ENCODE results near the gene COL11A1.
"Not testable (repeated sequence)": the region's sequence is repeated elsewhere in the genome, so short reads cannot be mapped to it uniquely, and the experiment has no call there.

The COL11A1 gene

GRCh38 chr1:103075316-103076000 is 32.9 kb downstream of the COL11A1 start:
- no peaks in the 10 kb centered on the region for H3K27me3 ChIP-seq (ENCODE audit: control insufficient read depth in 1 of 2, insufficient read depth in 2 of 2, low read length in 2 of 2)
- H3K9ac ChIP-seq (ENCODE audit: low read length) = no peak overlapping the region
- no peak overlapping the region for H3K4me3 ChIP-seq (ENCODE audit: low read depth in 1 of 2, low read length in 2 of 2)
- H3K27ac ChIP-seq (ENCODE audit: low read depth, low read length) = no peak overlapping the region
- H3K4me1 ChIP-seq (ENCODE audit: insufficient read depth, low read length) = no peaks in the 10 kb centered on the region
- H3K36me3 ChIP-seq (ENCODE audit: insufficient read depth, low read length) = no peaks in the 10 kb centered on the region
- H3K9me3 ChIP-seq (ENCODE audit: low read length) = no peaks in the 10 kb centered on the region

GRCh38 chr1:103074224-103074623 is 34.1 kb downstream of the COL11A1 start:
- Histone ChIP-seq H3K27ac (ENCODE audit: low read depth, low read length) (no peak overlapping the region), H3K4me1 (ENCODE audit: insufficient read depth, low read length) (no peaks in the 10 kb centered on the region), H3K9ac (ENCODE audit: low read length) (no peak overlapping the region), H3K27me3 (ENCODE audit: control insufficient read depth in 1 of 2, insufficient read depth in 2 of 2, low read length in 2 of 2) (no peaks in the 10 kb centered on the region), H3K9me3 (ENCODE audit: low read length) (no peaks in the 10 kb centered on the region), H3K36me3 (ENCODE audit: insufficient read depth, low read length) (no peaks in the 10 kb centered on the region), H3K4me3 (ENCODE audit: low read depth in 1 of 2, low read length in 2 of 2) (no peak overlapping the region)

- no peak overlapping the region for H3K9ac ChIP-seq (ENCODE audit: low read length)
- H3K4me3 ChIP-seq (ENCODE audit: low read depth in 1 of 2, low read length in 2 of 2) = no peak overlapping the region
- no peaks in the 10 kb centered on the region for H3K27me3 ChIP-seq (ENCODE audit: control insufficient read depth in 1 of 2, insufficient read depth in 2 of 2, low read length in 2 of 2)
- H3K9me3 ChIP-seq (ENCODE audit: low read length) = no peaks in the 10 kb centered on the region
- H3K4me1 ChIP-seq (ENCODE audit: insufficient read depth, low read length) = no peaks in the 10 kb centered on the region
- no peak overlapping the region for H3K27ac ChIP-seq (ENCODE audit: low read depth, low read length)
- no peaks in the 10 kb centered on the region for H3K36me3 ChIP-seq (ENCODE audit: insufficient read depth, low read length)
Observed at GRCh38 chr1:103069201-103069600, 39.1 kb downstream of the COL11A1 start.

- no peaks in the 10 kb centered on the region for H3K27me3 ChIP-seq (ENCODE audit: control insufficient read depth in 1 of 2, insufficient read depth in 2 of 2, low read length in 2 of 2)
- H3K4me1 ChIP-seq (ENCODE audit: insufficient read depth, low read length) = no peaks in the 10 kb centered on the region
- no peaks in the 10 kb centered on the region for H3K36me3 ChIP-seq (ENCODE audit: insufficient read depth, low read length)
- no peak overlapping the region for H3K9ac ChIP-seq (ENCODE audit: low read length)
- no peak overlapping the region for H3K4me3 ChIP-seq (ENCODE audit: low read depth in 1 of 2, low read length in 2 of 2)
- no peak overlapping the region for H3K27ac ChIP-seq (ENCODE audit: low read depth, low read length)
- no peaks in the 10 kb centered on the region for H3K9me3 ChIP-seq (ENCODE audit: low read length)
Observed at GRCh38 chr1:103063921-103064320, 44.4 kb downstream of the COL11A1 start.

GRCh38 chr1:103058391-103058790 is 49.9 kb downstream of the COL11A1 start:
- H3K9ac ChIP-seq (ENCODE audit: low read length) = no peak overlapping the region
- H3K27ac ChIP-seq (ENCODE audit: low read depth, low read length) = no peak overlapping the region
- H3K9me3 ChIP-seq (ENCODE audit: low read length) = no peaks in the 10 kb centered on the region
- no peaks in the 10 kb centered on the region for H3K27me3 ChIP-seq (ENCODE audit: control insufficient read depth in 1 of 2, insufficient read depth in 2 of 2, low read length in 2 of 2)
- H3K4me3 ChIP-seq (ENCODE audit: low read depth in 1 of 2, low read length in 2 of 2) = no peak overlapping the region
- no peaks in the 10 kb centered on the region for H3K36me3 ChIP-seq (ENCODE audit: insufficient read depth, low read length)
- no peaks in the 10 kb centered on the region for H3K4me1 ChIP-seq (ENCODE audit: insufficient read depth, low read length)

- H3K9me3 ChIP-seq (ENCODE audit: low read length) = no peaks in the 10 kb centered on the region
- H3K9ac ChIP-seq (ENCODE audit: low read length) = no peak overlapping the region
- no peaks in the 10 kb centered on the region for H3K4me1 ChIP-seq (ENCODE audit: insufficient read depth, low read length)
- H3K27ac ChIP-seq (ENCODE audit: low read depth, low read length) = no peak overlapping the region
- H3K4me3 ChIP-seq (ENCODE audit: low read depth in 1 of 2, low read length in 2 of 2) = no peak overlapping the region
- H3K27me3 ChIP-seq (ENCODE audit: control insufficient read depth in 1 of 2, insufficient read depth in 2 of 2, low read length in 2 of 2) = no peaks in the 10 kb centered on the region
- no peaks in the 10 kb centered on the region for H3K36me3 ChIP-seq (ENCODE audit: insufficient read depth, low read length)
Observed at GRCh38 chr1:103056423-103056822, 51.9 kb downstream of the COL11A1 start.

- H3K9me3 ChIP-seq (ENCODE audit: low read length); H3K27ac ChIP-seq (ENCODE audit: low read depth, low read length); H3K4me3 ChIP-seq (ENCODE audit: low read depth in 1 of 2, low read length in 2 of 2); H3K36me3 ChIP-seq (ENCODE audit: insufficient read depth, low read length); H3K27me3 ChIP-seq (ENCODE audit: control insufficient read depth in 1 of 2, insufficient read depth in 2 of 2, low read length in 2 of 2); H3K9ac ChIP-seq (ENCODE audit: low read length); H3K4me1 ChIP-seq (ENCODE audit: insufficient read depth, low read length): not testable (repeated sequence)
Observed at GRCh38 chr1:103028110-103028509, 80.2 kb downstream of the COL11A1 start.

- Histone ChIP-seq H3K27ac (ENCODE audit: low read depth, low read length) (no peak overlapping the region), H3K4me3 (ENCODE audit: low read depth in 1 of 2, low read length in 2 of 2) (no peak overlapping the region), H3K4me1 (ENCODE audit: insufficient read depth, low read length) (no peaks in the 10 kb centered on the region), H3K27me3 (ENCODE audit: control insufficient read depth in 1 of 2, insufficient read depth in 2 of 2, low read length in 2 of 2) (no peaks in the 10 kb centered on the region), H3K9ac (ENCODE audit: low read length) (no peak overlapping the region), H3K9me3 (ENCODE audit: low read length) (no peaks in the 10 kb centered on the region), H3K36me3 (ENCODE audit: insufficient read depth, low read length) (no peaks in the 10 kb centered on the region)
Observed at GRCh38 chr1:103025858-103026409, 82.4 kb downstream of the COL11A1 start.

- H3K27me3 ChIP-seq (ENCODE audit: control insufficient read depth in 1 of 2, insufficient read depth in 2 of 2, low read length in 2 of 2) = no peaks in the 10 kb centered on the region
- no peak overlapping the region for H3K27ac ChIP-seq (ENCODE audit: low read depth, low read length)
- no peaks in the 10 kb centered on the region for H3K36me3 ChIP-seq (ENCODE audit: insufficient read depth, low read length)
- H3K4me3 ChIP-seq (ENCODE audit: low read depth in 1 of 2, low read length in 2 of 2) = no peak overlapping the region
- H3K4me1 ChIP-seq (ENCODE audit: insufficient read depth, low read length) = no peaks in the 10 kb centered on the region
- no peaks in the 10 kb centered on the region for H3K9me3 ChIP-seq (ENCODE audit: low read length)
- H3K9ac ChIP-seq (ENCODE audit: low read length) = no peak overlapping the region
Observed at GRCh38 chr1:103024051-103024450, 84.3 kb downstream of the COL11A1 start.

GRCh38 chr1:103002005-103002404 is 106.3 kb downstream of the COL11A1 start:
- no peak overlapping the region for H3K4me3 ChIP-seq (ENCODE audit: low read depth in 1 of 2, low read length in 2 of 2)
- no peaks in the 10 kb centered on the region for H3K9me3 ChIP-seq (ENCODE audit: low read length)
- no peak overlapping the region for H3K27ac ChIP-seq (ENCODE audit: low read depth, low read length)
- H3K27me3 ChIP-seq (ENCODE audit: control insufficient read depth in 1 of 2, insufficient read depth in 2 of 2, low read length in 2 of 2) = no peaks in the 10 kb centered on the region
- H3K9ac ChIP-seq (ENCODE audit: low read length) = no peak overlapping the region
- H3K4me1 ChIP-seq (ENCODE audit: insufficient read depth, low read length) = no peaks in the 10 kb centered on the region
- no peaks in the 10 kb centered on the region for H3K36me3 ChIP-seq (ENCODE audit: insufficient read depth, low read length)

GRCh38 chr1:102978874-102979273 is 129.4 kb downstream of the COL11A1 start:
- H3K4me3 ChIP-seq (ENCODE audit: low read depth in 1 of 2, low read length in 2 of 2) = no peak overlapping the region
- no peak overlapping the region for H3K9ac ChIP-seq (ENCODE audit: low read length)
- H3K27ac ChIP-seq (ENCODE audit: low read depth, low read length) = no peak overlapping the region
- no peaks in the 10 kb centered on the region for H3K27me3 ChIP-seq (ENCODE audit: control insufficient read depth in 1 of 2, insufficient read depth in 2 of 2, low read length in 2 of 2)
- H3K4me1 ChIP-seq (ENCODE audit: insufficient read depth, low read length) = no peaks in the 10 kb centered on the region
- no peaks in the 10 kb centered on the region for H3K36me3 ChIP-seq (ENCODE audit: insufficient read depth, low read length)
- no peaks in the 10 kb centered on the region for H3K9me3 ChIP-seq (ENCODE audit: low read length)

- no peaks in the 10 kb centered on the region for H3K9me3 ChIP-seq (ENCODE audit: low read length)
- H3K4me3 ChIP-seq (ENCODE audit: low read depth in 1 of 2, low read length in 2 of 2) = no peak overlapping the region
- H3K4me1 ChIP-seq (ENCODE audit: insufficient read depth, low read length) = no peaks in the 10 kb centered on the region
- H3K27ac ChIP-seq (ENCODE audit: low read depth, low read length) = no peak overlapping the region
- no peaks in the 10 kb centered on the region for H3K27me3 ChIP-seq (ENCODE audit: control insufficient read depth in 1 of 2, insufficient read depth in 2 of 2, low read length in 2 of 2)
- H3K36me3 ChIP-seq (ENCODE audit: insufficient read depth, low read length) = no peaks in the 10 kb centered on the region
- H3K9ac ChIP-seq (ENCODE audit: low read length) = no peak overlapping the region
Observed at GRCh38 chr1:102977292-102977691, 131.0 kb downstream of the COL11A1 start.
